Gastroesophageal sphincter (tissue), 3 donors: ENCODE results near the gene ADM2.

ENCODE experiments used
- CTCF ChIP-seq, 4 experiments: fragments of 200-600 bp in 2 of 4; fragments of 450-650 bp in 2 of 4; sonication (generic) in 1 of 4; IDR thresholded peaks; one replicate each; pipeline ENCODE4 v1.5.1; 2017 to 2019; ENCODE audit warnings: antibody characterized with exemption in 4 of 4, mild to moderate bottlenecking in 2 of 4, moderate library complexity in 2 of 4
- POLR2A ChIP-seq, 2 donors: fragments of 450-650 bp; IDR thresholded peaks; one replicate each; pipeline ENCODE4 v1.6.1; 2017; ENCODE audit warnings: antibody characterized with exemption in 2 of 2, mild to moderate bottlenecking in 2 of 2, moderate library complexity in 1 of 2
- POLR2AphosphoS5 ChIP-seq: sonication (generic); formaldehyde crosslinking; IDR thresholded peaks from one replicate; pipeline ENCODE4 v1.6.1; 2017; ENCODE audit warnings: antibody characterized with exemption

- TF ChIP-seq CTCF (IDR thresholded peaks at IDR 0.05): no peak
- no peak for TF ChIP-seq POLR2A (IDR thresholded peaks at IDR 0.05)
- no peak for TF ChIP-seq POLR2AphosphoS5
Observed at GRCh38 chr22:50444663-50445062, 36.7 kb upstream of the ADM2 start.
